Activated CD8-positive, alpha-beta memory T cell treated with anti-CD3 and anti-CD28 coated beads for 1 hour (primary cell): Measurements from ENCODE around the gene IPCEF1.
"Not testable (repeated sequence)": the region's sequence is repeated elsewhere in the genome, so short reads cannot be mapped to it uniquely, and the experiment has no call there.

Experiments
- DNase-seq, 2 donors: peaks; one replicate each; pipeline ENCODE4 v3.0.0-alpha.2; 2020; ENCODE audit warnings: low read depth in 1 of 2; ENCODE audit errors: extremely low read depth in 1 of 2

The IPCEF1 gene

GRCh38 chr6:154249499-154250298, 106.9 kb downstream of the IPCEF1 start:
- no peak for DNase-seq

GRCh38 chr6:154247119-154247861, 109.3 kb downstream of the IPCEF1 start:
- DNase-seq: no peak

GRCh38 chr6:154246723-154247118, 109.9 kb downstream of the IPCEF1 start:
- DNase-seq: no peak

GRCh38 chr6:154245506-154245905, 111.1 kb downstream of the IPCEF1 start:
- DNase-seq: no peak

GRCh38 chr6:154243793-154244750, 112.5 kb downstream of the IPCEF1 start:
- no peak for DNase-seq

GRCh38 chr6:154242617-154243357, 113.8 kb downstream of the IPCEF1 start:
- no peak for DNase-seq

GRCh38 chr6:154241581-154241980, 115.0 kb downstream of the IPCEF1 start:
- DNase-seq: no peak

- not testable (repeated sequence) for DNase-seq
Measured at GRCh38 chr6:154241061-154241460, 115.5 kb downstream of the IPCEF1 start.

GRCh38 chr6:154239392-154239791, 117.2 kb downstream of the IPCEF1 start:
- no peak for DNase-seq

GRCh38 chr6:154238831-154239230, 117.8 kb downstream of the IPCEF1 start:
- DNase-seq: no peak

- no peak for DNase-seq
Measured at GRCh38 chr6:154236646-154237301, 119.8 kb downstream of the IPCEF1 start.

GRCh38 chr6:154234019-154234772, 122.4 kb downstream of the IPCEF1 start:
- DNase-seq: no peak

- DNase-seq: no peak
Measured at GRCh38 chr6:154233383-154233782, 123.2 kb downstream of the IPCEF1 start.

- no peak for DNase-seq
Measured at GRCh38 chr6:154232013-154232910, 124.3 kb downstream of the IPCEF1 start.

GRCh38 chr6:154230910-154231595, 125.5 kb downstream of the IPCEF1 start:
- DNase-seq: no peak

- DNase-seq: no peak
Measured at GRCh38 chr6:154230393-154230792, 126.2 kb downstream of the IPCEF1 start.

- DNase-seq: no peak
Measured at GRCh38 chr6:154229786-154230185, 126.8 kb downstream of the IPCEF1 start.

- no peak for DNase-seq
Measured at GRCh38 chr6:154228521-154228905, 128.1 kb downstream of the IPCEF1 start.
